ENCODE measurements around the gene NEDD4L.

Gene NEDD4L

DNA sequence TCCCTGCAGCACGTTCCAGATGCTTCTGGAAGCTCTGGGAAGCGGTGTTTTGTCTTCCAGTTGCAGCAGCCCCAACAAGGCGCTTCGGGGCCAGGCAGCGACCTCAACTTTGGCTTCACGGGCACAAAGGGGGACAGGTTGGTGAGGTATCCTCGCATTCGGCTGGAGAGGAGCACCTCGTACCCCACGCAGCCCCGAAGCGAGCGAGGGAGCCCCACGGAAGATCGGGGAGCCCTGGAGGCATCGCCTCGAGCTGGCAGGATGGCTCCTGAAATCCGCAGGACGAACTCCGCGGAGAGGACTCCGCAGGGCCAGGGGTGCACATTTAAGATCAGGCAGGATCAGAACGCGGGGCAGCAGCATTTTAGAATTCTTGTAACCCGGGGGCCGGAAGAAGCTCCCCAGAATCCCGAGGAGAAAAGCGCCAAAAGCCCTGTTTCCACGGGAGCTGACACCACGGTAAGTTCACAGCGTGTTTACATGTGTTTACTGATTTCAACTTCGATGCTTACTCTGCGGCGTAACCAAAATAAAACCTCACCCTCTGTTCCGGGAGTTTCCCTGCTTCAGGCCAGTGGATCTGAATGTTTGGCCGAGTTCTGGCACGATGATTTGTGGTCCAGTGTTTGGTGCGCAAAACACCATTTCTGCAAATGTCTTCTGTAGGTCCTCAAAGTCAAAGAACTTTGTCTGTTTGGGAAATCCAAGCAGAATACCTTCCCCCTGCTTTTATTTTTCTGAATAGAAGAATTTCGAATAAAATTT is 212.5 kb downstream of the NEDD4L start:
- DNase-seq (ENCODE audit: low read depth, low spot score): no peak
- CTCF ChIA-PET: no interaction called here
- POLR2A ChIA-PET: no interaction called here
- no peak overlapping the region for H3K4me3 ChIP-seq (ENCODE audit: low read depth, low read length)
- TF ChIP-seq, protein P1, sequence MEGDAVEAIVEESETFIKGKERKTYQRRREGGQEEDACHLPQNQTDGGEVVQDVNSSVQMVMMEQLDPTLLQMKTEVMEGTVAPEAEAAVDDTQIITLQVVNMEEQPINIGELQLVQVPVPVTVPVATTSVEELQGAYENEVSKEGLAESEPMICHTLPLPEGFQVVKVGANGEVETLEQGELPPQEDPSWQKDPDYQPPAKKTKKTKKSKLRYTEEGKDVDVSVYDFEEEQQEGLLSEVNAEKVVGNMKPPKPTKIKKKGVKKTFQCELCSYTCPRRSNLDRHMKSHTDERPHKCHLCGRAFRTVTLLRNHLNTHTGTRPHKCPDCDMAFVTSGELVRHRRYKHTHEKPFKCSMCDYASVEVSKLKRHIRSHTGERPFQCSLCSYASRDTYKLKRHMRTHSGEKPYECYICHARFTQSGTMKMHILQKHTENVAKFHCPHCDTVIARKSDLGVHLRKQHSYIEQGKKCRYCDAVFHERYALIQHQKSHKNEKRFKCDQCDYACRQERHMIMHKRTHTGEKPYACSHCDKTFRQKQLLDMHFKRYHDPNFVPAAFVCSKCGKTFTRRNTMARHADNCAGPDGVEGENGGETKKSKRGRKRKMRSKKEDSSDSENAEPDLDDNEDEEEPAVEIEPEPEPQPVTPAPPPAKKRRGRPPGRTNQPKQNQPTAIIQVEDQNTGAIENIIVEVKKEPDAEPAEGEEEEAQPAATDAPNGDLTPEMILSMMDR (IDR thresholded peaks at IDR 0.05; ENCODE audit: insufficient read depth, low read length, missing control alignments): no peak

DNA sequence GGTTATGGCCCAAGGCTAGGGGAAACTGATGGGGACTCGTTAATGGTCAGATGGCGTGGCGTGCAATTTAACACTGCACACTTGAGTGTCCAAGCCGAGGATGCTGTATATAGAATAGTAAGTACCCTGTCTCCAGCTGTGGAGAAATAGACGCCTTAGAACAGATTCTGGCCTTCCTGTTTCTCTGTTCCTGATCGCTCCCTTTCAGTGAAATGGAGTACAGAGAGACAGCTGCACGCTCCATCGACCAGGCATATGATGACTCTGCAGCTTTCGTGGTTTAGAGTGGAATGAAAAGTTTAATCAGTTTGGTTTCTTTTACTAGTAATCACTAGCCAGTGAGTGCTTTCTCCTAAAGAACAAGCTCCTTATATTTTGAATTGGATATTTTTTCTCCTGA is 213.4 kb downstream of the NEDD4L start:
- TF ChIP-seq, protein P1 (IDR thresholded peaks at IDR 0.05; ENCODE audit: insufficient read depth, low read length, missing control alignments): no peak
- H3K4me3 ChIP-seq (ENCODE audit: low read depth, low read length): no peak overlapping the region
- POLR2A ChIA-PET: no interaction called here
- DNase-seq (ENCODE audit: low read depth, low spot score): no peak
- CTCF ChIA-PET: interaction anchor here (1.8 kb wide), 1 partner anchor 63 kb away, joined by 5 read pairs; no protein-coding TSS in a partner anchor

DNA sequence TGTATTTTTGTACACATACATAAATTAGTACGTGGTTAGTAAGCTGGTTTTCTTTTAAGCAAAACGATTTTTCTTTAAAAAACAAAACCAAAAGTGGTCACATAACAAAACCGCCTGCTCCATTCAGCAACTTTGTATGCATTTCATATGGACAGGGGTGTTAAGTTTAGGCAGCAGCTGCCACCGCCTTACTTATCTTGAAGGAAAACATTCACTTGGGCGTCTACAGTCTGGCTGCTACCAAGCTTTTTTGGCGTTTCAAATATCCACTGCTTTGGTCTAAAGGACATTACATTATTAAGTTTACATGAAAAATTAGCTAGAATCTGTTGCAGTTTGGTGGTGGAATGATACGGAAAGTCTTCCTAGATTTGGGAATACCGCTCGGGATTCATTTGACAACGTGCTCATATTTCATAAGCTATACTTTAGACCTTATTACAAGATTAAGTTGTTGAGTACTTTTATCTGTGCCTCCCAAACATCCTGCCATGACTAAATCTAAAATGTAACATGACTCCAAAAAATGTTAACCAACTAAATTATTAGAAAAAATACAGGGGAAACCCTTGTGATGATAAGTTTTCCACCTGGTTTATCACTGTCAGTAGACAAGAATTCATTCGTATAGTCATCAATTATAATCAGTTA is 214.8 kb downstream of the NEDD4L start:
- CTCF ChIA-PET: interaction anchor here (1.8 kb wide), 1 partner anchor 65 kb away, joined by 5 read pairs; no protein-coding TSS in a partner anchor
- POLR2A ChIA-PET: no interaction called here
- TF ChIP-seq, protein P1 (IDR thresholded peaks at IDR 0.05; ENCODE audit: insufficient read depth, low read length, missing control alignments): no peak

DNA sequence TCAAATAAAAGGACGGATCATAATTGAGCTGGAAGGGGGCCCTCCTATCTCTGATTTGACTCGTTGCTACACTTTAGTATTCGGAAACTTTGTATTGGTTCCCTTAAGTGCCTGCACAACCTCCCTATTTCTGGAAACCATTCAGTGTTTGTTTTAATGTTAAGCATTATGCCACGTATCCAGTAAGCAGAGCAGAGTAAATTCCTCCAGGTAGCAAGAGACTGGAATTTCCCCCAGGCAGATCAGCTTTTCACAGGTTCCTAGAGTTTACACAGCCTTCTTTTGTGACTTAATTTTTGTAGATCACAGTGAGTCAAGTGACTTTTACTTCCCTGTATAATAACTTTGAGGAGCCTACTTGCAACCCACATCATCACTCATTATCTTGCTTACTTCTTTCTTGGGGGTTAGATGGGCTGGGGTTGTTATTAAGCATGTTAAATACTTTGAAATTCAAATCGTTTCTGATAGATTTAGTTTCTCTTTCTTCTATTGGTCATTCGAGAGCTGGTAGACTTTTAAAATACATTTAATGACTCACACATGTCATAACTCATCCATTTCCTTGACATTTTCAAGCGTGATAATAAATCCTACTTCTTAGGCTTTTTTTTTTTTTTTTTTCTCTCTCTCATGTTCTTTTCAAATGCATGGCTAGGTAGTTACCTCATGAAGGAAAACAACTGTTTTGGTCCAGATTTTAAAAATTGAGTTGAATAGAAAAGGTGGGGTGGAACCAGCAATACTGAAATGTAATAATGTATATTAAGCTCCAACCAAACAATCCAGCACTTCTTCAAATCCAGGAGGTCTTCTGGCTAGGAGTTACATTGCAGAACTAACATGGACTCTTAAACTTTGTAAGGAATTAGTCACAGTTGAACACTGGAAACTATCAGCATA is 219.3 kb downstream of the NEDD4L start:
- POLR2A ChIA-PET: interaction anchor here (0.6 kb wide), 1 partner anchor 290 kb away, joined by 3 read pairs; no protein-coding TSS in a partner anchor
- CTCF ChIA-PET: interaction anchor here (1.1 to 1.7 kb wide), 4 partner anchors 9 to 82 kb away, joined by 3 read pairs; no protein-coding TSS in a partner anchor
- no peak overlapping the region for H3K4me3 ChIP-seq (ENCODE audit: low read depth, low read length)
- no peak for DNase-seq (ENCODE audit: low read depth, low spot score)
- TF ChIP-seq, protein P1 (IDR thresholded peaks at IDR 0.05; ENCODE audit: insufficient read depth, low read length, missing control alignments): no peak

More for the DNA sequence above, 214.8 kb downstream of the NEDD4L start:
- no peak overlapping the region for H3K4me3 ChIP-seq (ENCODE audit: low read depth, low read length)
- no peak for DNase-seq (ENCODE audit: low read depth, low spot score)

DNA sequence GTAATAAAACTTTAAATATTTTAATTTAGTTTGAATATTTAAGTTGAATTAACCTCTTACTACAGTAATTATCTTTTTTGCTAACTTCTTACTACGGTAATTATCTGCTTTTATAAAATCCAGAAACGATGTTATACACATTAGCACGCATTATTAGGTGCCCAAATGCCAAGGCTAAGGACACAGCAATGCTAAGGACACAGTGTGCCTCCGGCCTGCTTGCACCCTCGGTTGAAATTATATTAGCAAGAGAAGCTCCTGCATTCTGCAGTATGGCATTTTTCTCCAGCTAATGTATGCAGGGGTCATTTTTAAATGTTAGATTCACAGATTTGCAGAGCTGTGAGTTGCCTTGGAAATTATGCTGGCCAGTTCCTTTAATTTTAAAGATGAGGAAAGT is 220.0 kb downstream of the NEDD4L start:
- DNase-seq (ENCODE audit: low read depth, low spot score): no peak
- TF ChIP-seq, protein P1 (IDR thresholded peaks at IDR 0.05; ENCODE audit: insufficient read depth, low read length, missing control alignments): no peak
- CTCF ChIA-PET: interaction anchor here (0.7 to 1.7 kb wide), 3 partner anchors 23 to 229 kb away, joined by 3 read pairs; no protein-coding TSS in a partner anchor
- no peak overlapping the region for H3K4me3 ChIP-seq (ENCODE audit: low read depth, low read length)
- POLR2A ChIA-PET: no interaction called here

Measured in AG04449 (cell line).